Measurements from ENCODE around the gene ABCG1. TPM values are rescaled to one million over a fixed set of nuclear protein-coding genes. Genes with fewer than 3 reads are reported as not detected.

Gene ABCG1
- total RNA-seq, 1 experiment from 2014 or later = not detected

GRCh38 chr21:42202321-42202720 is 16.6 kb upstream of the ABCG1 start:
- ChIA-PET POLR2A (no interaction called here), CTCF (interaction anchor here (0.6 kb wide), 1 partner anchor 55 kb away, joined by 3 read pairs; no protein-coding TSS in a partner anchor)
- Mint-ChIP-seq H3K4me1 (ENCODE audit: low read depth, unreplicated experiment) (no peaks in the 10 kb centered on the region), H3K36me3 (ENCODE audit: insufficient read depth, unreplicated experiment) (no peaks in the 10 kb centered on the region), H3K4me3 (ENCODE audit: unreplicated experiment) (no peak overlapping the region), H3K27me3 (ENCODE audit: insufficient read depth, unreplicated experiment) (peaks cover 12% of the 10 kb centered on the region), H3K9me3 (ENCODE audit: unreplicated experiment) (no peaks in the 10 kb centered on the region), H3K27ac (ENCODE audit: unreplicated experiment) (no peak overlapping the region)
- no peak for TF ChIP-seq CTCF (IDR thresholded peaks at IDR 0.05; ENCODE audit: insufficient read depth in 1 of 2, low read depth in 1 of 2, low read length in 1 of 2, severe bottlenecking in 1 of 2, unreplicated experiment in 1 of 2)
- intact Hi-C loops (cut with micrococcal nuclease; ENCODE audit: unreplicated experiment) = no loop called here
- no peaks in the 10 kb centered on the region for H3K36me3 ChIP-seq (ENCODE audit: control insufficient read depth, insufficient read depth, low read length)
- H3K4me3 ChIP-seq (ENCODE audit: low read depth, low read length) = no peak overlapping the region
- no TSS peak for BruUV-seq (replicated peaks)
- no peaks in the 10 kb centered on the region for H3K4me1 ChIP-seq
- no peak for DNase-seq
- no peaks in the 10 kb centered on the region for H3K9me3 ChIP-seq
- H3K27me3 ChIP-seq (replicated peaks; ENCODE audit: control insufficient read depth, insufficient read depth, low read length) = no peaks in the 10 kb centered on the region; the same call in 1 of the 2 replicates

GRCh38 chr21:42203321-42203720 is 15.6 kb upstream of the ABCG1 start:
- Histone ChIP-seq H3K4me3 (ENCODE audit: low read depth, low read length) (no peak overlapping the region), H3K4me1 (no peaks in the 10 kb centered on the region), H3K9me3 (no peaks in the 10 kb centered on the region), H3K27me3 (replicated peaks; ENCODE audit: control insufficient read depth, insufficient read depth, low read length) (no peaks in the 10 kb centered on the region), H3K36me3 (ENCODE audit: control insufficient read depth, insufficient read depth, low read length) (no peaks in the 10 kb centered on the region)
- Mint-ChIP-seq H3K27me3 (ENCODE audit: insufficient read depth, unreplicated experiment) (peaks cover 12% of the 10 kb centered on the region), H3K4me1 (ENCODE audit: low read depth, unreplicated experiment) (no peaks in the 10 kb centered on the region), H3K9me3 (ENCODE audit: unreplicated experiment) (no peaks in the 10 kb centered on the region), H3K4me3 (ENCODE audit: unreplicated experiment) (no peak overlapping the region), H3K27ac (ENCODE audit: unreplicated experiment) (no peak overlapping the region), H3K36me3 (ENCODE audit: insufficient read depth, unreplicated experiment) (no peaks in the 10 kb centered on the region)
- intact Hi-C loops (cut with micrococcal nuclease; ENCODE audit: unreplicated experiment) = no loop called here
- POLR2A ChIA-PET = no interaction called here
- CTCF ChIA-PET = no interaction called here
- BruUV-seq (replicated peaks) = no TSS peak
- no peak for DNase-seq
- no peak for TF ChIP-seq CTCF (IDR thresholded peaks at IDR 0.05; ENCODE audit: insufficient read depth in 1 of 2, low read depth in 1 of 2, low read length in 1 of 2, severe bottlenecking in 1 of 2, unreplicated experiment in 1 of 2)

- no peak for TF ChIP-seq CTCF (IDR thresholded peaks at IDR 0.05; ENCODE audit: insufficient read depth in 1 of 2, low read depth in 1 of 2, low read length in 1 of 2, severe bottlenecking in 1 of 2, unreplicated experiment in 1 of 2)
- BruUV-seq (replicated peaks) = no TSS peak
- H3K4me1 Mint-ChIP-seq (ENCODE audit: low read depth, unreplicated experiment) = no peaks in the 10 kb centered on the region
- no peaks in the 10 kb centered on the region for H3K36me3 ChIP-seq (ENCODE audit: control insufficient read depth, insufficient read depth, low read length)
- H3K27me3 ChIP-seq (replicated peaks; ENCODE audit: control insufficient read depth, insufficient read depth, low read length) = no peaks in the 10 kb centered on the region
- no peak overlapping the region for H3K4me3 ChIP-seq (ENCODE audit: low read depth, low read length)
- no peaks in the 10 kb centered on the region for H3K9me3 Mint-ChIP-seq (ENCODE audit: unreplicated experiment)
- H3K4me1 ChIP-seq = no peaks in the 10 kb centered on the region
- DNase-seq = no peak
- H3K4me3 Mint-ChIP-seq (ENCODE audit: unreplicated experiment) = no peak overlapping the region
- no peak overlapping the region for H3K27ac Mint-ChIP-seq (ENCODE audit: unreplicated experiment)
- H3K9me3 ChIP-seq = no peaks in the 10 kb centered on the region
- H3K27me3 Mint-ChIP-seq (ENCODE audit: insufficient read depth, unreplicated experiment) = peaks cover 12% of the 10 kb centered on the region
- ChIA-PET CTCF (no interaction called here), POLR2A (no interaction called here)
- intact Hi-C loops (cut with micrococcal nuclease; ENCODE audit: unreplicated experiment) = no loop called here
- no peaks in the 10 kb centered on the region for H3K36me3 Mint-ChIP-seq (ENCODE audit: insufficient read depth, unreplicated experiment)
These were observed 15.0 kb upstream of the ABCG1 start for GRCh38 chr21:42203936-42204335.

Measured in Caco-2 (cell line).